PC-3 (cell line): ENCODE results near the gene TRDN. TPM values are rescaled to one million over a fixed set of nuclear protein-coding genes. Genes with fewer than 3 reads are reported as not detected.

Source experiments
- ATAC-seq: fragments of 200-7000 bp; cut with Tn5 transposase; 2 replicates; pipeline ENCODE4 v1.9.1; 2020; ENCODE audit warnings: mild to moderate bottlenecking, moderate library complexity
- BruUV-seq: library from RNA; stranded (reverse); fragments of 400-500 nt; replicated peaks from 2 replicates; lab custom pipeline; 2021; lab: Mats Ljungman, UMichigan
- CTCF ChIA-PET: fragments of 300-600 bp; sonication (Branson Sonifier 250); formaldehyde crosslinking; loops from one replicate; lab custom pipeline; 2022; ENCODE audit warnings: antibody characterized with exemption; lab: Charles Lee
- POLR2A ChIA-PET: fragments of 300-600 bp; sonication (Branson Sonifier 250); formaldehyde crosslinking; loops from one replicate; lab custom pipeline; 2022; ENCODE audit warnings: antibody characterized with exemption; ENCODE audit not compliant: unreplicated experiment; lab: Charles Lee
- DNase-seq: peaks from one replicate; pipeline ENCODE4 v3.0.0-alpha.2; 2015
- H2AFZ ChIP-seq: fragments of 300-600 bp; sonication (generic); 2 replicates; pipeline ENCODE4 v1.6.0; 2016; ENCODE audit warnings: antibody characterized with exemption, low read length
- H3F3A ChIP-seq: fragments of 300-600 bp; sonication (generic); one replicate; pipeline ENCODE4 v1.6.0; 2017; ENCODE audit warnings: antibody characterized with exemption, low read length, control low read depth, mild to moderate bottlenecking; ENCODE audit not compliant: unreplicated experiment
- H3K27ac ChIP-seq: fragments of 300-600 bp; sonication (generic); 2 replicates; pipeline ENCODE4 v1.5.1; 2016; ENCODE audit warnings: mild to moderate bottlenecking, low read length
- H3K27me3 ChIP-seq: fragments of 300-600 bp; sonication (generic); 2 replicates; pipeline ENCODE4 v1.6.1; 2016; ENCODE audit warnings: low read length, mixed read lengths
- H3K36me3 ChIP-seq: fragments of 300-600 bp; sonication (generic); 2 replicates; pipeline ENCODE4 v1.6.1; 2016; ENCODE audit warnings: low read depth, mixed run types, low read length, mixed read lengths
- H3K4me1 ChIP-seq: fragments of 300-600 bp; sonication (generic); 2 replicates; pipeline ENCODE4 v1.5.1; 2016; ENCODE audit warnings: low read length; ENCODE audit not compliant: insufficient read depth
- H3K4me2 ChIP-seq: fragments of 300-600 bp; sonication (generic); 2 replicates; pipeline ENCODE4 v1.6.0; 2016; ENCODE audit warnings: low read length
- H3K4me3 ChIP-seq: fragments of 300-600 bp; sonication (generic); 2 replicates; pipeline ENCODE4 v1.5.1; 2016; ENCODE audit warnings: mild to moderate bottlenecking, low read length, mixed read lengths
- H3K79me2 ChIP-seq: fragments of 300-600 bp; sonication (generic); 2 replicates; pipeline ENCODE4 v1.6.1; 2017; ENCODE audit warnings: low read length, mixed read lengths
- H3K9ac ChIP-seq: fragments of 300-600 bp; sonication (generic); 2 replicates; pipeline ENCODE4 v1.6.0; 2016; ENCODE audit warnings: mild to moderate bottlenecking, low read length
- H3K9me2 ChIP-seq: fragments of 300-600 bp; sonication (generic); replicated peaks from 2 replicates; pipeline ENCODE4 v1.6.1; 2016; ENCODE audit warnings: mixed run types, low read length, mixed read lengths
- H3K9me3 ChIP-seq: fragments of 300-600 bp; sonication (generic); 2 replicates; pipeline ENCODE4 v1.6.1; 2016; ENCODE audit warnings: low read length, mixed read lengths
- H4K20me1 ChIP-seq: fragments of 300-600 bp; sonication (generic); 2 replicates; pipeline ENCODE4 v1.6.1; 2016; ENCODE audit warnings: low read length, mixed read lengths
- CTCF ChIP-seq: fragments of 300-600 bp; sonication (generic); conservative IDR thresholded peaks from 2 replicates; pipeline ENCODE4 v1.5.1; 2017; ENCODE audit warnings: antibody characterized with exemption, low read depth, mild to moderate bottlenecking, low read length
- EZH2 ChIP-seq: fragments of 300-600 bp; sonication (generic); IDR thresholded peaks from one replicate; pipeline ENCODE4 v1.6.1; 2017; ENCODE audit warnings: antibody characterized with exemption, mild to moderate bottlenecking, low read length; ENCODE audit not compliant: unreplicated experiment
- EZH2phosphoT487 ChIP-seq: fragments of 300-600 bp; sonication (generic); IDR thresholded peaks from 2 replicates; pipeline ENCODE4 v1.6.1; 2018; ENCODE audit warnings: mild to moderate bottlenecking, antibody characterized with exemption, low read length, borderline replicate concordance
- intact Hi-C: fragments of 100-400 bp; cut with micrococcal nuclease; formaldehyde crosslinking; loops from 2 replicates; pipeline ENCODE4 v1.9.0; 2023
- total RNA-seq: library from RNA; depleted of rRNA; stranded (reverse); fragments of >200 nt; gene quantifications from 2 replicates; pipeline ENCODE4 v1.2.3, GENCODE V29; 2014

The TRDN gene
- total RNA-seq, 1 experiment from 2014 or later, result not detected

GRCh38 chr6:123589973-123590372 lies 46.8 kb downstream of the TRDN start:
- H3K9me3 ChIP-seq, result no peaks in the 10 kb centered on the region
- no peak overlapping the region for H3K4me2 ChIP-seq
- no peak overlapping the region for H3K27ac ChIP-seq
- BruUV-seq, result no TSS peak
- no peak overlapping the region for H2AFZ ChIP-seq
- no peaks in the 10 kb centered on the region for H3K9me2 ChIP-seq
- no peaks in the 10 kb centered on the region for H3K79me2 ChIP-seq
- DNase-seq, result no peak
- ChIA-PET CTCF (no interaction called here), POLR2A (no interaction called here)
- H3K27me3 ChIP-seq, result no peaks in the 10 kb centered on the region
- intact Hi-C loops, result no loop called here
- H4K20me1 ChIP-seq, result no peaks in the 10 kb centered on the region
- TF ChIP-seq EZH2phosphoT487 (no peak), EZH2 (no peak), CTCF (no peak)
- ATAC-seq, result no peak
- no peaks in the 10 kb centered on the region for H3K36me3 ChIP-seq
- H3F3A ChIP-seq, result no peaks in the 10 kb centered on the region
- H3K4me1 ChIP-seq, result no peaks in the 10 kb centered on the region
- H3K9ac ChIP-seq, result no peak overlapping the region
- H3K4me3 ChIP-seq, result no peak overlapping the region

GRCh38 chr6:123589317-123589716 lies 47.4 kb downstream of the TRDN start:
- H3K36me3 ChIP-seq, result no peaks in the 10 kb centered on the region
- no peak overlapping the region for H3K4me2 ChIP-seq
- no peaks in the 10 kb centered on the region for H3F3A ChIP-seq
- H4K20me1 ChIP-seq, result no peaks in the 10 kb centered on the region
- DNase-seq (no peak), ATAC-seq (no peak)
- CTCF ChIA-PET, result no interaction called here
- no peak overlapping the region for H3K27ac ChIP-seq
- POLR2A ChIA-PET, result no interaction called here
- no peak overlapping the region for H3K9ac ChIP-seq
- H3K4me3 ChIP-seq, result no peak overlapping the region
- no peak overlapping the region for H2AFZ ChIP-seq
- no peaks in the 10 kb centered on the region for H3K4me1 ChIP-seq
- no peaks in the 10 kb centered on the region for H3K9me3 ChIP-seq
- intact Hi-C loops, result no loop called here
- no peaks in the 10 kb centered on the region for H3K27me3 ChIP-seq
- no peaks in the 10 kb centered on the region for H3K9me2 ChIP-seq
- TF ChIP-seq EZH2, result no peak
- TF ChIP-seq CTCF, result no peak
- no peak for TF ChIP-seq EZH2phosphoT487
- no TSS peak for BruUV-seq
- no peaks in the 10 kb centered on the region for H3K79me2 ChIP-seq

- Histone ChIP-seq H3K4me2 (no peak overlapping the region), H3K9ac (no peak overlapping the region), H3K4me3 (no peak overlapping the region), H4K20me1 (no peaks in the 10 kb centered on the region), H3K27ac (no peak overlapping the region), H3K79me2 (no peaks in the 10 kb centered on the region), H2AFZ (no peak overlapping the region), H3K27me3 (no peaks in the 10 kb centered on the region), H3K36me3 (no peaks in the 10 kb centered on the region), H3K9me3 (no peaks in the 10 kb centered on the region), H3K4me1 (no peaks in the 10 kb centered on the region), H3K9me2 (no peaks in the 10 kb centered on the region), H3F3A (no peaks in the 10 kb centered on the region)
- POLR2A ChIA-PET, result no interaction called here
- no TSS peak for BruUV-seq
- TF ChIP-seq EZH2 (no peak), EZH2phosphoT487 (no peak), CTCF (no peak)
- CTCF ChIA-PET, result no interaction called here
- intact Hi-C loops, result no loop called here
- ATAC-seq, result no peak
- DNase-seq, result no peak
These were observed 48.2 kb downstream of the TRDN start for GRCh38 chr6:123588546-123588895.
